Measurements from ENCODE around the gene LDLRAD4. TPM values are rescaled to one million over a fixed set of nuclear protein-coding genes. Genes with fewer than 3 reads are reported as not detected.

LDLRAD4 gene
- total RNA-seq, 1 experiment from 2014 or later = 1.7 TPM

DNA sequence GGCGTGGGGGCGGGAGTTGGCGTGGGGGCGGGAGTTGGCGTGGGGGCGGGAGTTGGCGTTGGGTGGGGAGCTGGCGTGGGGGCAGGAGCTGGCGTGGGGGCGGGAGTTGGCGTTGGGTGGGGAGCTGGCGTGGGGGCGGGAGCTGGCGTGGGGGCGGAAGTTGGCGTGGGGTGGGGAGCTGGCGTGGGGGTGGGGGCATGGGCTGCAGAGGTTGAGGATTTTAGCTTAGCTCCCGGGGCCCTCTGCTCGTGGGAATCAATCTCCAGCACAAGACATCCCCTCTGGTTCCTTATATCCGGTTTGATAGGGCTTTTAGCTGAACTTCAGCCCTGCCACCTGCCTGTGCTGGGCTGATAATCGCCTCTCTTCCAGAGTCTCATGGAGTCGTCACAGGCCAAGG lies 177.0 kb downstream of the LDLRAD4 start:
- Histone ChIP-seq H3K79me2 (ENCODE audit: low read depth) (no peaks in the 10 kb centered on the region), H3K9me3 (ENCODE audit: insufficient read depth, low read depth) (no peaks in the 10 kb centered on the region), H3K36me3 (ENCODE audit: low read depth) (no peaks in the 10 kb centered on the region), H3F3A (ENCODE audit: insufficient read depth, low read depth) (no peaks in the 10 kb centered on the region), H3K4me3 (no peak overlapping the region), H3K9me2 (ENCODE audit: insufficient read depth) (no peaks in the 10 kb centered on the region), H3K27ac (no peak overlapping the region), H4K20me1 (ENCODE audit: insufficient read depth) (0 out of 2 replicates have a peak, but pooled peaks cover 4% of the 10 kb centered on the region), H3K4me2 (no peak overlapping the region), H2AFZ (no peak overlapping the region), H3K4me1 (replicated peaks; ENCODE audit: insufficient read depth) (no peaks in the 10 kb centered on the region), H3K27me3 (ENCODE audit: insufficient read depth, low read depth) (peaks cover 76% of the 10 kb centered on the region)
- ChIA-PET CTCF (no interaction called here), POLR2A (ENCODE audit: unreplicated experiment) (no interaction called here)
- intact Hi-C loops (cut with micrococcal nuclease; ENCODE audit: unreplicated experiment) = no loop called here
- BruUV-seq (replicated peaks) = no TSS peak
- DNase-seq = no peak
- TF ChIP-seq, protein P1, sequence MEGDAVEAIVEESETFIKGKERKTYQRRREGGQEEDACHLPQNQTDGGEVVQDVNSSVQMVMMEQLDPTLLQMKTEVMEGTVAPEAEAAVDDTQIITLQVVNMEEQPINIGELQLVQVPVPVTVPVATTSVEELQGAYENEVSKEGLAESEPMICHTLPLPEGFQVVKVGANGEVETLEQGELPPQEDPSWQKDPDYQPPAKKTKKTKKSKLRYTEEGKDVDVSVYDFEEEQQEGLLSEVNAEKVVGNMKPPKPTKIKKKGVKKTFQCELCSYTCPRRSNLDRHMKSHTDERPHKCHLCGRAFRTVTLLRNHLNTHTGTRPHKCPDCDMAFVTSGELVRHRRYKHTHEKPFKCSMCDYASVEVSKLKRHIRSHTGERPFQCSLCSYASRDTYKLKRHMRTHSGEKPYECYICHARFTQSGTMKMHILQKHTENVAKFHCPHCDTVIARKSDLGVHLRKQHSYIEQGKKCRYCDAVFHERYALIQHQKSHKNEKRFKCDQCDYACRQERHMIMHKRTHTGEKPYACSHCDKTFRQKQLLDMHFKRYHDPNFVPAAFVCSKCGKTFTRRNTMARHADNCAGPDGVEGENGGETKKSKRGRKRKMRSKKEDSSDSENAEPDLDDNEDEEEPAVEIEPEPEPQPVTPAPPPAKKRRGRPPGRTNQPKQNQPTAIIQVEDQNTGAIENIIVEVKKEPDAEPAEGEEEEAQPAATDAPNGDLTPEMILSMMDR (conservative IDR thresholded peaks at IDR 0.05) = no peak
- TF ChIP-seq EZH2 (IDR thresholded peaks at IDR 0.05; ENCODE audit: low read depth) = no peak

DNA sequence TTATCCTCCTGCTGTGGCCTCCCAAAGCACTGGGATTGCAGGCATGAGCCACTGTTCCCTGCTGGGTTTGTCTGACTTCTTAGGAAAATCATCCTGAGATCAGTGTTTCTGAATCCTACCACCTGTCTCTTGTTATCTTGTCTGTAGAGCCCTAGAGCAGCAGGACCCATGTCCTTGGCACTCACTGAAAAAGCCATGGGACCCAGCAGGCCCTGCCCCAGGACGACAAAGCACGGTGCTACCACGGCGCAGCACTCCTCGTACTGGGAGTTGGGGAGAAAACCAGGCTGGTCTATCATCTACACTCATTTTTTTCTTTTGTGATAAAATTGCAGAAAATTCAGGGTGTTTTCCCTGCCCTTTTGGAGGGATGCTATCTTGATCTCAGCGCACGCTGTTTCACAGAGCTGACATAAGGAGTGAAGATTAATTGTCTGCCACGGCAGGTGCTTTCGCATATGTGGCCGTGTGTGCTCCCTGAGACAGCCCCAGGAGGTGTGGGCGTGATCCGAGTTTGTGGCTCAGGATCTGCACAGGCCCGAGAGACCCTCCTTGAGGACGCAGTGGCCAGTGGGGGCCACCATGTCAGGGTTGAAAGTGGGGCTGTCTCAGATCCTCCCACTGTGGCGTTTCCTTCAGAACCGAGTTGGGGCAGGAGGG lies 179.1 kb downstream of the LDLRAD4 start:
- H3K4me1 ChIP-seq (replicated peaks; ENCODE audit: insufficient read depth) = no peaks in the 10 kb centered on the region
- CTCF ChIA-PET = no interaction called here
- H4K20me1 ChIP-seq (ENCODE audit: insufficient read depth) = 0 out of 2 replicates have a peak, but pooled peaks cover 4% of the 10 kb centered on the region
- POLR2A ChIA-PET (ENCODE audit: unreplicated experiment) = no interaction called here
- H3K27me3 ChIP-seq (ENCODE audit: insufficient read depth, low read depth) = peaks cover 77% of the 10 kb centered on the region
- H3K4me3 ChIP-seq = no peak overlapping the region
- no peak overlapping the region for H3K27ac ChIP-seq
- H3K9me3 ChIP-seq (ENCODE audit: insufficient read depth, low read depth) = no peaks in the 10 kb centered on the region
- H3K36me3 ChIP-seq (ENCODE audit: low read depth) = no peaks in the 10 kb centered on the region
- intact Hi-C loops (cut with micrococcal nuclease; ENCODE audit: unreplicated experiment) = no loop called here
- no peaks in the 10 kb centered on the region for H3K9me2 ChIP-seq (ENCODE audit: insufficient read depth)
- no peak overlapping the region for H2AFZ ChIP-seq
- no peaks in the 10 kb centered on the region for H3F3A ChIP-seq (ENCODE audit: insufficient read depth, low read depth)
- DNase-seq = no peak
- BruUV-seq (replicated peaks) = no TSS peak
- H3K79me2 ChIP-seq (ENCODE audit: low read depth) = no peaks in the 10 kb centered on the region
- TF ChIP-seq, protein P1 (conservative IDR thresholded peaks at IDR 0.05) = no peak
- no peak for TF ChIP-seq EZH2 (IDR thresholded peaks at IDR 0.05; ENCODE audit: low read depth)
- no peak overlapping the region for H3K4me2 ChIP-seq

DNA sequence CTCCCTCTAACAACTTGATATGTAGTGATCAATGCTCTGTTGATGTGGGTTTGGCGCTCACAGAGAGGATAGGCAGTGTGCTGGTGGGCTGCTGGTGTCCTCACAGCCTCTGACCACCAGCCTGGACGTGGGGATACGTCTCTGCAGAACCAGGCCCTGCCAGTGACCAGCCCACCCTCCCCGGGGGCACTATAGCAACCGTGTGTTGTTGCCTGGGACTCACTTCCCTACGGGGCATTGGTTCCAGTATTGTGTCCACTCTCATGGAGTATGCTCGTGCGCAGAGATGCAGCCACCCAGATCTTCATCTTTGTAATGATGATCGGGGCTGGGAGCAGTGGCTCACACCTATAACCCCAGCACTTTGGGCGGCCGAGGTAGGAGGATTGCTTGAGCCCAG lies 180.1 kb downstream of the LDLRAD4 start:
- ChIA-PET POLR2A (ENCODE audit: unreplicated experiment) (no interaction called here), CTCF (no interaction called here)
- peaks cover 77% of the 10 kb centered on the region for H3K27me3 ChIP-seq (ENCODE audit: insufficient read depth, low read depth)
- no peak overlapping the region for H3K4me3 ChIP-seq
- H3K9me3 ChIP-seq (ENCODE audit: insufficient read depth, low read depth) = no peaks in the 10 kb centered on the region
- BruUV-seq (replicated peaks) = no TSS peak
- no peaks in the 10 kb centered on the region for H3K9me2 ChIP-seq (ENCODE audit: insufficient read depth)
- H3K79me2 ChIP-seq (ENCODE audit: low read depth) = no peaks in the 10 kb centered on the region
- 0 out of 2 replicates have a peak, but pooled peaks cover 4% of the 10 kb centered on the region for H4K20me1 ChIP-seq (ENCODE audit: insufficient read depth)
- TF ChIP-seq EZH2 (IDR thresholded peaks at IDR 0.05; ENCODE audit: low read depth) = no peak
- no peak for DNase-seq
- no peaks in the 10 kb centered on the region for H3F3A ChIP-seq (ENCODE audit: insufficient read depth, low read depth)
- no peak overlapping the region for H2AFZ ChIP-seq
- no peaks in the 10 kb centered on the region for H3K36me3 ChIP-seq (ENCODE audit: low read depth)
- no peak overlapping the region for H3K27ac ChIP-seq
- H3K4me1 ChIP-seq (replicated peaks; ENCODE audit: insufficient read depth) = no peaks in the 10 kb centered on the region
- intact Hi-C loops (cut with micrococcal nuclease; ENCODE audit: unreplicated experiment) = no loop called here
- no peak overlapping the region for H3K4me2 ChIP-seq

DNA sequence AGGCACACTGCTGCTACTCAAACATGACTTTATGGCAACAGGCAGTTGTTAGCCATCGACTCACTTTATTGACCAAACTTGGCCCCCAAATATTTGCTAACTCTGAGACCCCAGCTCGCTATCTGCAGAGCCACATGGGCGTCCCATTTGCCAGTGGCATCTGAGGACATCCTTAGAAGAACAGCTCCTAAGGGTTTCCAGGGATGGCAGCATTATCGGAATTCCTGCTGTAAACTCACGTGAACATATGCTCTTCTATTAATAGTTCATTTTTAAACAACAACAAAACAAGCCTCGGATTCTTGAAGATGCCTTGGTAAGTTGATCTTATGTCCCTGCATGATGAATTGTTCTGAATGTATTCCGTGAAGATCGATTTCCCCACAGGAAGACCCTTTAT lies 181.0 kb downstream of the LDLRAD4 start:
- Histone ChIP-seq H3K36me3 (ENCODE audit: low read depth) (no peaks in the 10 kb centered on the region), H3F3A (ENCODE audit: insufficient read depth, low read depth) (no peaks in the 10 kb centered on the region), H3K27me3 (ENCODE audit: insufficient read depth, low read depth) (peaks cover 79% of the 10 kb centered on the region), H3K27ac (no peak overlapping the region), H3K4me1 (replicated peaks; ENCODE audit: insufficient read depth) (no peaks in the 10 kb centered on the region), H3K79me2 (ENCODE audit: low read depth) (no peaks in the 10 kb centered on the region), H4K20me1 (ENCODE audit: insufficient read depth) (0 out of 2 replicates have a peak, but pooled peaks cover 4% of the 10 kb centered on the region), H3K9me3 (ENCODE audit: insufficient read depth, low read depth) (no peaks in the 10 kb centered on the region), H2AFZ (no peak overlapping the region), H3K9me2 (ENCODE audit: insufficient read depth) (no peaks in the 10 kb centered on the region), H3K4me3 (no peak overlapping the region), H3K4me2 (no peak overlapping the region)
- no peak for DNase-seq
- ChIA-PET POLR2A (ENCODE audit: unreplicated experiment) (no interaction called here), CTCF (no interaction called here)
- no TSS peak for BruUV-seq (replicated peaks)
- TF ChIP-seq EZH2 (IDR thresholded peaks at IDR 0.05; ENCODE audit: low read depth) = no peak
- TF ChIP-seq, protein P1 (conservative IDR thresholded peaks at IDR 0.05) = no peak
- intact Hi-C loops (cut with micrococcal nuclease; ENCODE audit: unreplicated experiment) = no loop called here

All from PC-9 (cell line).